K562 (cell line): Measurements from ENCODE around the gene CHRNE. TPM values are rescaled to one million over a fixed set of nuclear protein-coding genes. Genes with fewer than 3 reads are reported as not detected.
A peak's percentile ranks its signal among the peaks of the same experiment; 100 is the strongest.

ENCODE experiments used
- ARNT ChIP-seq, 2 experiments: fragments of 450-650 bp; IDR thresholded peaks; 2 replicates each; pipeline ENCODE4 v1.6.1; 2016; ENCODE audit warnings: mild to moderate bottlenecking in 1 of 2
- CSDE1 ChIP-seq, 2 experiments: fragments of 450-650 bp; IDR thresholded peaks; 2 replicates each; pipeline ENCODE4 v1.6.1; 2016; ENCODE audit warnings: mild to moderate bottlenecking in 1 of 2
- CTBP1 ChIP-seq: fragments of 450-650 bp; IDR thresholded peaks from 2 replicates; pipeline ENCODE4 v1.6.1; 2016; ENCODE audit warnings: borderline replicate concordance
- FIP1L1 ChIP-seq: fragments of 200-400 bp; formaldehyde crosslinking; IDR thresholded peaks from 2 replicates; pipeline ENCODE4 v1.6.1; 2018; ENCODE audit warnings: mild to moderate bottlenecking, low read depth, low read length; ENCODE audit not compliant: poor library complexity, severe bottlenecking
- HDGF ChIP-seq: fragments of 450-650 bp; IDR thresholded peaks from 2 replicates; pipeline ENCODE4 v1.6.1; 2016
- NFXL1 ChIP-seq: fragments of 450-650 bp; formaldehyde crosslinking; IDR thresholded peaks from 2 replicates; pipeline ENCODE4 v1.4.0; 2021; ENCODE audit warnings: mild to moderate bottlenecking
- PCBP1 ChIP-seq: fragments of 200-400 bp; formaldehyde crosslinking; IDR thresholded peaks from 2 replicates; pipeline ENCODE4 v1.6.1; 2018; ENCODE audit warnings: mild to moderate bottlenecking, low read depth, low read length; ENCODE audit not compliant: poor library complexity, severe bottlenecking
- PTBP1 ChIP-seq: fragments of 200-400 bp; formaldehyde crosslinking; IDR thresholded peaks from 2 replicates; pipeline ENCODE4 v1.6.1; 2017; ENCODE audit warnings: low read depth, low read length
- RNF219 ChIP-seq: fragments of 250-450 bp; sonication (Bioruptor Pico); IDR thresholded peaks from 2 replicates; pipeline ENCODE4 v1.5.0; 2022; ENCODE audit warnings: mild to moderate bottlenecking
- RUNX1 ChIP-seq: sonication (generic); IDR thresholded peaks from 2 replicates; pipeline ENCODE4 v1.6.1; 2016; ENCODE audit warnings: antibody characterized with exemption, low read depth
- SAFB ChIP-seq: fragments of 200-400 bp; formaldehyde crosslinking; IDR thresholded peaks from 2 replicates; pipeline ENCODE4 v1.6.1; 2017; ENCODE audit warnings: low read depth, low read length, borderline replicate concordance
- SOX6 ChIP-seq: fragments of 450-650 bp; IDR thresholded peaks from 2 replicates; pipeline ENCODE4 v1.6.1; 2014; ENCODE audit warnings: mild to moderate bottlenecking
- TBL1XR1 ChIP-seq, 2 experiments: IDR thresholded peaks; 2 replicates each; pipeline ENCODE4 v1.6.1; 2012; ENCODE audit warnings: improper control_type of control experiment in 2 of 2, low read length in 2 of 2, mild to moderate bottlenecking in 1 of 2
- ZBED1 ChIP-seq: IDR thresholded peaks from 2 replicates; pipeline ENCODE4 v1.6.1; 2014
- ZBTB7A ChIP-seq: IDR thresholded peaks from 2 replicates; pipeline ENCODE4 v1.6.1; 2011; ENCODE audit warnings: low read depth, mild to moderate bottlenecking, low read length, moderate library complexity, borderline replicate concordance; ENCODE audit not compliant: control insufficient read depth
- ZBTB8A ChIP-seq: fragments of 450-650 bp; IDR thresholded peaks from 2 replicates; pipeline ENCODE4 v1.6.1; 2018; ENCODE audit warnings: mild to moderate bottlenecking, moderate library complexity; ENCODE audit not compliant: partially characterized antibody
- polyA plus RNA-seq, 8 experiments: library from polyadenylated mRNA; depleted of rRNA in 4 of 8; stranded (reverse) in 5 of 8; unstranded in 3 of 8; fragments of >200 nt; fragmentation: Nextera tagmentation in 2 of 8; fragmentation: Illumina TruSeq in 1 of 8; extraction: Ambion mirVana in 2 of 8; extraction: Trizol in 1 of 8; gene quantifications; 2 replicates each; pipeline versions ENCODE4 v1.2.1 to v1.2.3, GENCODE V29; 2011 to 2014; ENCODE audit warnings: inconsistent platforms in 1 of 8, missing spikeins in 1 of 8
- total RNA-seq, 7 experiments: library from RNA; depleted of rRNA in 6 of 7; stranded (reverse); fragments of >200 nt in 6 of 7; fragmentation: Illumina TruSeq in 2 of 7; extraction: Trizol in 2 of 7; gene quantifications; 2 replicates each; pipeline versions ENCODE4 v1.2.1 to v1.2.3, GENCODE V29; 2011 to 2021; ENCODE audit warnings: low replicate concordance in 1 of 7
- TF ChIP-seq, protein P1 (sequence below): fragments of 450-650 bp; formaldehyde crosslinking; IDR thresholded peaks from 2 replicates; pipeline ENCODE4 v1.4.0; 2022; ENCODE audit warnings: missing genetic modification characterization
- TF ChIP-seq, protein P2 (sequence below): sonication (generic); formaldehyde crosslinking; IDR thresholded peaks from 2 replicates; pipeline ENCODE4 v1.8.0; 2022; ENCODE audit warnings: mild to moderate bottlenecking, missing genetic modification reagents
- TF ChIP-seq, protein P3 (sequence below), 2 experiments: fragments of 450-650 bp; IDR thresholded peaks; 2 replicates each; pipeline ENCODE4 v1.6.1; 2018; ENCODE audit warnings: mild to moderate bottlenecking in 2 of 2, low read depth in 1 of 2; ENCODE audit not compliant: partially characterized antibody in 2 of 2

The CHRNE gene
- total and polyA plus RNA-seq, 9 of the 15 experiments (the other 6 are each of a cell fraction or from before 2014, with no cell fraction given) = not detected

GRCh38 chr17:4948166-4948930, 45.5 kb upstream of the CHRNE start, which contains the start of gene PFN1 (continued):
- TF ChIP-seq RNF219 (CRISPR knock-in tag) (no peak), ZBED1 (no peak), NFXL1 (CRISPR knock-in tag) (no peak), SOX6 (no peak), PTBP1 (no peak), RUNX1 (no peak), ARNT (IDR thresholded peaks at IDR 0.05) (peak in 1 of 2 experiments; percentile 81; a peak in 1 of 4 replicates), SAFB (0 out of 2 replicates have a peak, but pooled peaks have one; percentile 25), PCBP1 (peak; percentile 22), ZBTB7A (no peak), CSDE1 (IDR thresholded peaks at IDR 0.05) (no peak), FIP1L1 (no peak), CTBP1 (no peak), HDGF (no peak), ZBTB8A (no peak), TBL1XR1 (IDR thresholded peaks at IDR 0.05; ENCODE audit: low read length in 2 of 2) (no peak)
- TF ChIP-seq, protein P1, sequence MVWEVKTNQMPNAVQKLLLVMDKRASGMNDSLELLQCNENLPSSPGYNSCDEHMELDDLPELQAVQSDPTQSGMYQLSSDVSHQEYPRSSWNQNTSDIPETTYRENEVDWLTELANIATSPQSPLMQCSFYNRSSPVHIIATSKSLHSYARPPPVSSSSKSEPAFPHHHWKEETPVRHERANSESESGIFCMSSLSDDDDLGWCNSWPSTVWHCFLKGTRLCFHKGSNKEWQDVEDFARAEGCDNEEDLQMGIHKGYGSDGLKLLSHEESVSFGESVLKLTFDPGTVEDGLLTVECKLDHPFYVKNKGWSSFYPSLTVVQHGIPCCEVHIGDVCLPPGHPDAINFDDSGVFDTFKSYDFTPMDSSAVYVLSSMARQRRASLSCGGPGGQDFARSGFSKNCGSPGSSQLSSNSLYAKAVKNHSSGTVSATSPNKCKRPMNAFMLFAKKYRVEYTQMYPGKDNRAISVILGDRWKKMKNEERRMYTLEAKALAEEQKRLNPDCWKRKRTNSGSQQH = no peak
- TF ChIP-seq, protein P2, sequence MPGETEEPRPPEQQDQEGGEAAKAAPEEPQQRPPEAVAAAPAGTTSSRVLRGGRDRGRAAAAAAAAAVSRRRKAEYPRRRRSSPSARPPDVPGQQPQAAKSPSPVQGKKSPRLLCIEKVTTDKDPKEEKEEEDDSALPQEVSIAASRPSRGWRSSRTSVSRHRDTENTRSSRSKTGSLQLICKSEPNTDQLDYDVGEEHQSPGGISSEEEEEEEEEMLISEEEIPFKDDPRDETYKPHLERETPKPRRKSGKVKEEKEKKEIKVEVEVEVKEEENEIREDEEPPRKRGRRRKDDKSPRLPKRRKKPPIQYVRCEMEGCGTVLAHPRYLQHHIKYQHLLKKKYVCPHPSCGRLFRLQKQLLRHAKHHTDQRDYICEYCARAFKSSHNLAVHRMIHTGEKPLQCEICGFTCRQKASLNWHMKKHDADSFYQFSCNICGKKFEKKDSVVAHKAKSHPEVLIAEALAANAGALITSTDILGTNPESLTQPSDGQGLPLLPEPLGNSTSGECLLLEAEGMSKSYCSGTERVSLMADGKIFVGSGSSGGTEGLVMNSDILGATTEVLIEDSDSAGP (CRISPR knock-in tag) = no peak
- TF ChIP-seq, protein P3, sequence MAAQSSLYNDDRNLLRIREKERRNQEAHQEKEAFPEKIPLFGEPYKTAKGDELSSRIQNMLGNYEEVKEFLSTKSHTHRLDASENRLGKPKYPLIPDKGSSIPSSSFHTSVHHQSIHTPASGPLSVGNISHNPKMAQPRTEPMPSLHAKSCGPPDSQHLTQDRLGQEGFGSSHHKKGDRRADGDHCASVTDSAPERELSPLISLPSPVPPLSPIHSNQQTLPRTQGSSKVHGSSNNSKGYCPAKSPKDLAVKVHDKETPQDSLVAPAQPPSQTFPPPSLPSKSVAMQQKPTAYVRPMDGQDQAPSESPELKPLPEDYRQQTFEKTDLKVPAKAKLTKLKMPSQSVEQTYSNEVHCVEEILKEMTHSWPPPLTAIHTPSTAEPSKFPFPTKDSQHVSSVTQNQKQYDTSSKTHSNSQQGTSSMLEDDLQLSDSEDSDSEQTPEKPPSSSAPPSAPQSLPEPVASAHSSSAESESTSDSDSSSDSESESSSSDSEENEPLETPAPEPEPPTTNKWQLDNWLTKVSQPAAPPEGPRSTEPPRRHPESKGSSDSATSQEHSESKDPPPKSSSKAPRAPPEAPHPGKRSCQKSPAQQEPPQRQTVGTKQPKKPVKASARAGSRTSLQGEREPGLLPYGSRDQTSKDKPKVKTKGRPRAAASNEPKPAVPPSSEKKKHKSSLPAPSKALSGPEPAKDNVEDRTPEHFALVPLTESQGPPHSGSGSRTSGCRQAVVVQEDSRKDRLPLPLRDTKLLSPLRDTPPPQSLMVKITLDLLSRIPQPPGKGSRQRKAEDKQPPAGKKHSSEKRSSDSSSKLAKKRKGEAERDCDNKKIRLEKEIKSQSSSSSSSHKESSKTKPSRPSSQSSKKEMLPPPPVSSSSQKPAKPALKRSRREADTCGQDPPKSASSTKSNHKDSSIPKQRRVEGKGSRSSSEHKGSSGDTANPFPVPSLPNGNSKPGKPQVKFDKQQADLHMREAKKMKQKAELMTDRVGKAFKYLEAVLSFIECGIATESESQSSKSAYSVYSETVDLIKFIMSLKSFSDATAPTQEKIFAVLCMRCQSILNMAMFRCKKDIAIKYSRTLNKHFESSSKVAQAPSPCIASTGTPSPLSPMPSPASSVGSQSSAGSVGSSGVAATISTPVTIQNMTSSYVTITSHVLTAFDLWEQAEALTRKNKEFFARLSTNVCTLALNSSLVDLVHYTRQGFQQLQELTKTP (IDR thresholded peaks at IDR 0.05; ENCODE audit: low read depth in 1 of 2, partially characterized antibody in 2 of 2) = peak in 1 of 2 experiments; percentile 57
